H1 (cell line): ENCODE data around the gene KDR. TPM values are rescaled to one million over a fixed set of nuclear protein-coding genes. Genes with fewer than 3 reads are reported as not detected.

Experiments used
- ASH2L ChIP-seq: fragments of 200-600, 300-600 bp; sonication (generic); IDR thresholded peaks from one replicate; pipeline ENCODE4 v1.7.1; 2017; ENCODE audit warnings: low read length
- GTF2F1 ChIP-seq: IDR thresholded peaks from 2 replicates; pipeline ENCODE4 v1.6.1; 2012; ENCODE audit warnings: low read depth, low read length, improper control_type of control experiment, borderline replicate concordance
- NANOG ChIP-seq: IDR thresholded peaks from 2 replicates; pipeline ENCODE4 v1.6.1; 2011; ENCODE audit warnings: low read length, low read depth, mild to moderate bottlenecking, inconsistent platforms; ENCODE audit not compliant: insufficient read depth, poor library complexity, severe bottlenecking
- RNF2 ChIP-seq: fragments of 200-900, 300-1000 bp; sonication (generic); IDR thresholded peaks from 2 replicates; pipeline ENCODE4 v1.7.1; 2016; ENCODE audit warnings: borderline replicate concordance, low read depth, mild to moderate bottlenecking, antibody characterized with exemption, low read length; ENCODE audit not compliant: poor library complexity, severe bottlenecking; ENCODE audit errors: missing control alignments
- SIN3A ChIP-seq, 2 experiments: IDR thresholded peaks in 1 of 2; conservative IDR thresholded peaks in 1 of 2; 2 replicates each; pipeline ENCODE4 v1.6.1; 2011 to 2012; ENCODE audit warnings: low read length in 2 of 2, improper control_type of control experiment in 1 of 2, low read depth in 1 of 2, mild to moderate bottlenecking in 1 of 2
- SP4 ChIP-seq: IDR thresholded peaks from 2 replicates; pipeline ENCODE4 v1.6.1; 2012; ENCODE audit warnings: low read length, inconsistent platforms
- SRF ChIP-seq: IDR thresholded peaks from 2 replicates; pipeline ENCODE4 v1.6.1; 2011; ENCODE audit warnings: mild to moderate bottlenecking, low read depth, low read length, moderate library complexity
- polyA plus RNA-seq, 7 experiments: library from polyadenylated mRNA; depleted of rRNA in 3 of 7; stranded (reverse) in 5 of 7; unstranded in 2 of 7; fragments of >200 nt in 5 of 7; fragments of 200-250 nt in 2 of 7; gene quantifications; 1 replicate in 5 of 7; 2 replicates in 1 of 7; 4 replicates in 1 of 7; pipeline versions ENCODE4 v1.2.1 to v1.2.3, GENCODE V29; 2011 to 2013; ENCODE audit warnings: missing spikeins in 2 of 7, mixed read lengths in 2 of 7
- total RNA-seq: library from RNA; stranded (reverse); fragmentation: NEBNext Ultra II Directional; extraction: Animal tissue kit (Norgen Biotek cat#: 25700); gene quantifications from 2 replicates; pipeline ENCODE4 v1.2.1, GENCODE V29; 2021
- TF ChIP-seq, protein P1 (sequence below): IDR thresholded peaks from 2 replicates; pipeline ENCODE4 v1.6.1; 2012; ENCODE audit warnings: inconsistent platforms
- TF ChIP-seq, protein P2 (sequence below): IDR thresholded peaks from 2 replicates; pipeline ENCODE4 v1.6.1; 2011; ENCODE audit warnings: low read length, improper control_type of control experiment

KDR gene
- total and polyA plus RNA-seq, 2 of the 8 experiments (the other 6 are each of a cell fraction or from before 2014, with no cell fraction given) = 69.3 to 106 TPM

GRCh38 chr4:55125763-55126541, 557 bp upstream of the KDR start (continued):
- TF ChIP-seq, protein P1, sequence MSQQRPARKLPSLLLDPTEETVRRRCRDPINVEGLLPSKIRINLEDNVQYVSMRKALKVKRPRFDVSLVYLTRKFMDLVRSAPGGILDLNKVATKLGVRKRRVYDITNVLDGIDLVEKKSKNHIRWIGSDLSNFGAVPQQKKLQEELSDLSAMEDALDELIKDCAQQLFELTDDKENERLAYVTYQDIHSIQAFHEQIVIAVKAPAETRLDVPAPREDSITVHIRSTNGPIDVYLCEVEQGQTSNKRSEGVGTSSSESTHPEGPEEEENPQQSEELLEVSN = no peak
- TF ChIP-seq SIN3A (conservative IDR thresholded peaks at IDR 0.05 in 1 of 2, IDR thresholded peaks at IDR 0.05 in 1 of 2; ENCODE audit: low read depth in 1 of 2, low read length in 2 of 2) (no peak), NANOG (no peak), SRF (no peak), GTF2F1 (no peak), ASH2L (peak; percentile 93), SP4 (no peak), RNF2 (no peak)
- TF ChIP-seq, protein P2, sequence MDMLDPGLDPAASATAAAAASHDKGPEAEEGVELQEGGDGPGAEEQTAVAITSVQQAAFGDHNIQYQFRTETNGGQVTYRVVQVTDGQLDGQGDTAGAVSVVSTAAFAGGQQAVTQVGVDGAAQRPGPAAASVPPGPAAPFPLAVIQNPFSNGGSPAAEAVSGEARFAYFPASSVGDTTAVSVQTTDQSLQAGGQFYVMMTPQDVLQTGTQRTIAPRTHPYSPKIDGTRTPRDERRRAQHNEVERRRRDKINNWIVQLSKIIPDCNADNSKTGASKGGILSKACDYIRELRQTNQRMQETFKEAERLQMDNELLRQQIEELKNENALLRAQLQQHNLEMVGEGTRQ = no peak
